Neural cell (in vitro differentiated cells): ENCODE measurements around the gene FTL.

Experiments
- CTCF ChIP-seq: fragments of 450-650 bp; IDR thresholded peaks from 2 replicates; pipeline ENCODE4 v1.5.1; 2014; ENCODE audit warnings: antibody characterized with exemption, mild to moderate bottlenecking, moderate library complexity; ENCODE audit not compliant: poor library complexity, severe bottlenecking
- EP300 ChIP-seq: fragments of 450-650 bp; conservative IDR thresholded peaks from 2 replicates; pipeline ENCODE4 v1.6.1; 2014; ENCODE audit warnings: antibody characterized with exemption, mild to moderate bottlenecking, moderate library complexity; ENCODE audit not compliant: poor library complexity, severe bottlenecking
- EZH2 ChIP-seq: fragments of 200-600, 300-800 bp; shearing (Covaris generic), sonication (generic); IDR thresholded peaks from 2 replicates; pipeline ENCODE4 v1.6.1; 2014; ENCODE audit warnings: antibody characterized with exemption, low read length, borderline replicate concordance, mild to moderate bottlenecking; ENCODE audit not compliant: insufficient read depth, poor library complexity, severe bottlenecking
- MXI1 ChIP-seq: fragments of 450-650 bp; conservative IDR thresholded peaks from 2 replicates; pipeline ENCODE4 v1.6.1; 2014; ENCODE audit warnings: antibody characterized with exemption, mild to moderate bottlenecking; ENCODE audit not compliant: poor library complexity, severe bottlenecking
- POLR2AphosphoS5 ChIP-seq: IDR thresholded peaks from 2 replicates; pipeline ENCODE4 v1.6.1; 2012
- RAD21 ChIP-seq: fragments of 450-650 bp; conservative IDR thresholded peaks from 2 replicates; pipeline ENCODE4 v1.6.1; 2014; ENCODE audit warnings: antibody characterized with exemption, mild to moderate bottlenecking, moderate library complexity
- SMC3 ChIP-seq: fragments of 450-650 bp; conservative IDR thresholded peaks from 2 replicates; pipeline ENCODE4 v1.6.1; 2014; ENCODE audit warnings: antibody characterized with exemption, mild to moderate bottlenecking, moderate library complexity; ENCODE audit not compliant: poor library complexity
- TAF1 ChIP-seq: IDR thresholded peaks from 2 replicates; pipeline ENCODE4 v1.6.1; 2012; ENCODE audit warnings: low read depth
- TF ChIP-seq, protein P1 (sequence below): IDR thresholded peaks from 2 replicates; pipeline ENCODE4 v1.6.1; 2012; ENCODE audit warnings: borderline replicate concordance

DNA sequence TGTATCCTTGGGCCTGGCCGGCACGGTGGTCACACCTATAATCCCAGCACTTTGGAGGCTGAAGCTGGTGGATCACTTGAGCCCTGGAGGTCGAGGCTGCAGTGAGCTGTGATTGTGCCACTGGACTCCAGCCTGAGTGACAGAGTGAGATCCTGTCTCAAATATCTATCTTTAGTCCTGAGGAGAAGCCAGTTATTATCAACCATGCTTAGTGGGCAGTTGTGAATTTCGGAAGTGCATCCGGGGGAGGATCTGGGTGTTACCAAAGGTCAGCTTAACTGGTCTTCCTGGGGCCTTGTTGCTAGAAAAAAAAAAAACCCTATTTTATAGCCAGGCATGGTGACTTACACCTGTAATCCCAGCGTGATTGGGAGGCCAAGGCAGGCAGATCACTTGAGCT is 22.0 kb upstream of the FTL start:
- no peak for TF ChIP-seq CTCF
- no peak for TF ChIP-seq RAD21
- TF ChIP-seq EP300 = no peak
- TF ChIP-seq EZH2 = no peak
- TF ChIP-seq POLR2AphosphoS5 = no peak
- TF ChIP-seq, protein P1, sequence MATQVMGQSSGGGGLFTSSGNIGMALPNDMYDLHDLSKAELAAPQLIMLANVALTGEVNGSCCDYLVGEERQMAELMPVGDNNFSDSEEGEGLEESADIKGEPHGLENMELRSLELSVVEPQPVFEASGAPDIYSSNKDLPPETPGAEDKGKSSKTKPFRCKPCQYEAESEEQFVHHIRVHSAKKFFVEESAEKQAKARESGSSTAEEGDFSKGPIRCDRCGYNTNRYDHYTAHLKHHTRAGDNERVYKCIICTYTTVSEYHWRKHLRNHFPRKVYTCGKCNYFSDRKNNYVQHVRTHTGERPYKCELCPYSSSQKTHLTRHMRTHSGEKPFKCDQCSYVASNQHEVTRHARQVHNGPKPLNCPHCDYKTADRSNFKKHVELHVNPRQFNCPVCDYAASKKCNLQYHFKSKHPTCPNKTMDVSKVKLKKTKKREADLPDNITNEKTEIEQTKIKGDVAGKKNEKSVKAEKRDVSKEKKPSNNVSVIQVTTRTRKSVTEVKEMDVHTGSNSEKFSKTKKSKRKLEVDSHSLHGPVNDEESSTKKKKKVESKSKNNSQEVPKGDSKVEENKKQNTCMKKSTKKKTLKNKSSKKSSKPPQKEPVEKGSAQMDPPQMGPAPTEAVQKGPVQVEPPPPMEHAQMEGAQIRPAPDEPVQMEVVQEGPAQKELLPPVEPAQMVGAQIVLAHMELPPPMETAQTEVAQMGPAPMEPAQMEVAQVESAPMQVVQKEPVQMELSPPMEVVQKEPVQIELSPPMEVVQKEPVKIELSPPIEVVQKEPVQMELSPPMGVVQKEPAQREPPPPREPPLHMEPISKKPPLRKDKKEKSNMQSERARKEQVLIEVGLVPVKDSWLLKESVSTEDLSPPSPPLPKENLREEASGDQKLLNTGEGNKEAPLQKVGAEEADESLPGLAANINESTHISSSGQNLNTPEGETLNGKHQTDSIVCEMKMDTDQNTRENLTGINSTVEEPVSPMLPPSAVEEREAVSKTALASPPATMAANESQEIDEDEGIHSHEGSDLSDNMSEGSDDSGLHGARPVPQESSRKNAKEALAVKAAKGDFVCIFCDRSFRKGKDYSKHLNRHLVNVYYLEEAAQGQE = no peak
- no peak for TF ChIP-seq TAF1
- no peak for TF ChIP-seq SMC3
- TF ChIP-seq MXI1 = no peak
